PFSK-1 (cell line): ENCODE results near the gene KSR2.

Experiments
- FOXP2 ChIP-seq: optimal IDR thresholded peaks from 2 replicates; pipeline ENCODE3; 2011; ENCODE audit warnings: borderline replicate concordance, control low read depth, inconsistent platforms; ENCODE audit not compliant: insufficient read depth; ENCODE audit errors: extremely low read length, extremely low read depth
- POLR2AphosphoS5 ChIP-seq: IDR thresholded peaks from 2 replicates; pipeline ENCODE4 v1.6.1; 2012; ENCODE audit warnings: low read depth, mild to moderate bottlenecking, control low read depth, low read length, moderate library complexity
- REST ChIP-seq, 2 experiments: IDR thresholded peaks; 2 replicates each; pipeline versions ENCODE4 v1.6.1 to v1.8.0; 2011 to 2012; ENCODE audit warnings: low read depth in 2 of 2, low read length in 2 of 2, control low read depth in 1 of 2, inconsistent platforms in 1 of 2, mild to moderate bottlenecking in 1 of 2, moderate library complexity in 1 of 2; ENCODE audit not compliant: insufficient read depth in 1 of 2
- SIN3A ChIP-seq: IDR thresholded peaks from 2 replicates; pipeline ENCODE4 v1.6.1; 2012; ENCODE audit warnings: mild to moderate bottlenecking, low read length, moderate library complexity, borderline replicate concordance; ENCODE audit not compliant: insufficient read depth
- TAF1 ChIP-seq: IDR thresholded peaks from 2 replicates; pipeline ENCODE4 v1.6.1; 2012; ENCODE audit warnings: low read length, control low read depth, borderline replicate concordance; ENCODE audit not compliant: insufficient read depth

KSR2 gene

GRCh38 chr12:117994551-117995438 is 26.0 kb upstream of the KSR2 start:
- TF ChIP-seq TAF1, result no peak
- no peak for TF ChIP-seq FOXP2
- TF ChIP-seq REST (IDR thresholded peaks at IDR 0.05; ENCODE audit: insufficient read depth in 1 of 2, low read depth in 2 of 2, low read length in 2 of 2), result no peak
- TF ChIP-seq SIN3A, result no peak
- no peak for TF ChIP-seq POLR2AphosphoS5

DNA sequence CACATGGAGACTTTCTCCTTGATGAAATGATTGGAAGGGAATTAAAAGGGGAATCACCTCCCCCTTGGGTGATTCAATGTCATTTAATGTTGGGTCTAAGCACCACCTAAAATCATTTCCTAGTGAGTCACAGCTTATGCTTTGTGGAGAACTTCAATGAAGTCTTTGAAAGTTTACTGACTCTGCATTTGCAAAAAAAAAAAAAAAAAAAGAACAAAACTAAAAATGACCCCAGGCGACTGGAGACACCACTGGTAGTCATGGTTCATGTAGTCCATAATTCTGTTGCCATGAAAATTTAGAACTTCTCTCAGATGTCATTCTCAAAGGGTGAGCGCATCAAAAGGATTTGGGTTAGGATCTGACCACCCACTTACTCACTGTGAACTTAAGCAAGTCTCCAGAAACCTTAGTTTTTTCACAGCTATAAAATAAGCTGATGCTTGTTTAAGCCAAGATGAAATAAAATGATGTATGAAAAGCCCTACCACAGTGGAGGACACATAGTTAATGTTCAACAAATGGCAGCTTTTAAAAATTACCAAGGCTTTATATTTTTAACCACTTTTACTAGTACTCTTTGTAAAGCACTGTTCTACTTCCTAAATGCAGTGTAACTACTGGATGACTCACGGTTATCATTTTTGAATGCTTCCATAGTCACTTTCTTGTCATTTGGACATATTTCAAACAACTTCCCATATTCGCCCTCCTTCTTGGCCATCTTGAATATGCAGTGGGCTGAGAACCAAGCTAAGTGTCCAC is 18.1 kb upstream of the KSR2 start:
- no peak for TF ChIP-seq FOXP2
- TF ChIP-seq TAF1, result no peak
- no peak for TF ChIP-seq SIN3A
- TF ChIP-seq REST (IDR thresholded peaks at IDR 0.05; ENCODE audit: insufficient read depth in 1 of 2, low read depth in 2 of 2, low read length in 2 of 2), result no peak

GRCh38 chr12:117985182-117985581 is 16.4 kb upstream of the KSR2 start:
- no peak for TF ChIP-seq SIN3A
- no peak for TF ChIP-seq TAF1
- no peak for TF ChIP-seq FOXP2
- no peak for TF ChIP-seq POLR2AphosphoS5
- no peak for TF ChIP-seq REST (IDR thresholded peaks at IDR 0.05; ENCODE audit: insufficient read depth in 1 of 2, low read depth in 2 of 2, low read length in 2 of 2)

GRCh38 chr12:117981267-117981666 is 12.5 kb upstream of the KSR2 start:
- TF ChIP-seq REST (IDR thresholded peaks at IDR 0.05; ENCODE audit: insufficient read depth in 1 of 2, low read depth in 2 of 2, low read length in 2 of 2) (no peak), POLR2AphosphoS5 (no peak), TAF1 (no peak), SIN3A (no peak), FOXP2 (no peak)
